GM13977 (cell line): Measurements from ENCODE around the gene RPS16.

Experiments
- DNase-seq: peaks from one replicate; pipeline ENCODE4 v3.0.0; 2012; ENCODE audit warnings: low spot score
- in situ Hi-C: fragments of 300-500 bp; cut with MboI; formaldehyde crosslinking; loops from one replicate; pipeline ENCODE4 v1.12.0; 2022; ENCODE audit warnings: low sequenced_read_pairs, low pct_unique_long_range_greater_than_20kb, mixed read lengths, inconsistent platforms; ENCODE audit not compliant: unreplicated experiment
- TF ChIP-seq, protein P1 (sequence below): IDR thresholded peaks from 2 replicates; pipeline ENCODE4 v1.5.1; 2012; ENCODE audit warnings: mild to moderate bottlenecking, control low read depth; ENCODE audit not compliant: insufficient read depth; ENCODE audit errors: extremely low read depth, missing control alignments

The RPS16 gene

DNA sequence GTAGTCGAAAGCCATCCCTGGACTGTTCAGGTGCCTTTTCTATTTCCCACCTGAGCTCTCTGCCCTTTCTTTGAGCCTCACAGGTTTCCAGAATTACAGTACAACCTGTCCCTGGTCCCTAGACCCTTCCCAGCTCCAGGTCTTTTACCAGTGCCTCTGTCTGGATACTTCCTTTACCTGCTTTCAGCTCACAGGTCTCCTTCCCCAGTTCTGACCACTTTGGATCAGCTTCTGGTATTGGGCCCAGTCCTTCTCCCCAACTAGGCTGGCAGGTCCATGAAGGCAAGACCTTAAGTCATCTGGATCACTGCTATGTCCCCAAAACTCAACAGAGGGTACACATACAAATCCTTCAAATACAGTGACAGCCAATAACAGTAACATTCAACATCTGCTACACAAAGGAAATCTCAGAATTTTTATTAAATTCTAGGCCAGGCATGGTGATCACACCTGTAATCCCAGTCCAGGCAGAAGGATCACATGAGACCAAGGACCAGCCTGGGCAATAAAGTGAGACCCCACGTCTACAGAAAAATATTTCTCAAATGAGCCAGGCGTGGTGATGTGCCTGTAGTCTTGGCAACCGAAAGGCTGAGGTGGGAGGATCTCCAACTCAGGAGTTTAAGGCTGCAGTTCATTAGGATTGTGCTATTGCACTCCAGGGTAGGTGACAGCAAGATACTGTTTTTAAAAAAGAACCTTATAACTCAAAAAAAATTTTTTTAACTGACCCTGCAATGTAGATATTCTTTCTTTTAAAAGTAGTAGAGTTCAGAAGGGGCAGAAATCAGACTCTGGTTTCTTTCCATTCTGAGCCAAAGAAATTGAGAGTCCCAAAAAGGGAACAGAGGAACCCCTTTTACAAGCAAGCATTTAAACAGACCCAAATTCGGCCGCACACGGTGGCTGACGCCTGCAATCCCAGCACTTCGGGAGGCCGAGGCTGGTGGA, 1.3 kb downstream of the RPS16 start:
- in situ Hi-C loops = loop anchor here (10.0 kb wide), 1 partner anchor 100 kb away; the partner anchor contains the start of gene EID2B
- no peak for DNase-seq
- TF ChIP-seq, protein P1, sequence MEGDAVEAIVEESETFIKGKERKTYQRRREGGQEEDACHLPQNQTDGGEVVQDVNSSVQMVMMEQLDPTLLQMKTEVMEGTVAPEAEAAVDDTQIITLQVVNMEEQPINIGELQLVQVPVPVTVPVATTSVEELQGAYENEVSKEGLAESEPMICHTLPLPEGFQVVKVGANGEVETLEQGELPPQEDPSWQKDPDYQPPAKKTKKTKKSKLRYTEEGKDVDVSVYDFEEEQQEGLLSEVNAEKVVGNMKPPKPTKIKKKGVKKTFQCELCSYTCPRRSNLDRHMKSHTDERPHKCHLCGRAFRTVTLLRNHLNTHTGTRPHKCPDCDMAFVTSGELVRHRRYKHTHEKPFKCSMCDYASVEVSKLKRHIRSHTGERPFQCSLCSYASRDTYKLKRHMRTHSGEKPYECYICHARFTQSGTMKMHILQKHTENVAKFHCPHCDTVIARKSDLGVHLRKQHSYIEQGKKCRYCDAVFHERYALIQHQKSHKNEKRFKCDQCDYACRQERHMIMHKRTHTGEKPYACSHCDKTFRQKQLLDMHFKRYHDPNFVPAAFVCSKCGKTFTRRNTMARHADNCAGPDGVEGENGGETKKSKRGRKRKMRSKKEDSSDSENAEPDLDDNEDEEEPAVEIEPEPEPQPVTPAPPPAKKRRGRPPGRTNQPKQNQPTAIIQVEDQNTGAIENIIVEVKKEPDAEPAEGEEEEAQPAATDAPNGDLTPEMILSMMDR = no peak

DNA sequence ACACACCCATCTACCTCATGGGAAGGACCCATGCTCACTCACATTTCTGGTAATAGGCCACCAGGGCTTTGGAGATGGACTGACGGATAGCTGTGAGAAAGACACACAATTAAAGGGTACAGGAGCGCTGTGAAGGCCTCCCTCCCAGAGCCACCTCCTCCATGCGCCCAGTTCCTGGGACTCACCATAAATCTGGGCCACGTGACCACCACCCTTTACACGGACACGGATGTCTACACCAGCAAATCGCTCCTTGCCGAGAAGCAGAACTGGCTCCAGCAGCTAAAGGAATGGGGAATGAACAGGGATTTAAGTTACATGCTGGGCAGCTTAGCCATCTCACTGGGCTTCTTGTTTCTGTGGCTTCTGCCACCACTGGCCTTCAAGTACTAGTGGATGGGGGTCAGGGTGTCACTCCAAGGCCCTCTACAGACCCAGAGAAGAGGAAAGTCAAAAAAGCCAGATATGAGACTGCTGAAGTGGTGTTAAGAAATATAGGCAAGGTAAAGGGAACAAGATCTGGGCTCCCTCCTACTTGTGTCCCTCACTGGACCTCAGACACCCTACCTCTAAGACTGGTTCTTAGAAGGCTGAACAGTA, 2.2 kb downstream of the RPS16 start:
- in situ Hi-C loops = loop anchor here (10.0 kb wide), 1 partner anchor 101 kb away; the partner anchor contains the start of gene EID2B
- TF ChIP-seq, protein P1 = no peak
- DNase-seq = no peak

DNA sequence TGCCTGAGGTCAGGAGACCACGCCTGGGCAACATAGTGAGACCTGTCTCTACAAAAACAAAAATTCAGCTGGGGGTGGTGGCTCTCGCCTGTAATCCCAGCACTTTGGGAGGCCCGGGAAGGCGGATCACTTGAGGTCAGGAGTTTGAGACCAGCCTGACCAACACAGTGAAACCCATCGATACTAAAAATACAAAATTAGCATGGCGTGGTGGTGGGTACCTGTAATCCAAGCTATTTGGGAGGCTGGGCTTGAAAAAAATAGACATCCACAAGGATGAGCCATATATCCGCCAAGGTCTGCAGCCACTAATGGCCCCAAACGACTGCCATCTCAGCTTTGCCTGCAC, 3.1 kb downstream of the RPS16 start:
- TF ChIP-seq, protein P1 = no peak
- no peak for DNase-seq
- in situ Hi-C loops = loop anchor here (10.0 kb wide), 1 partner anchor 102 kb away; the partner anchor contains the start of gene EID2B

DNA sequence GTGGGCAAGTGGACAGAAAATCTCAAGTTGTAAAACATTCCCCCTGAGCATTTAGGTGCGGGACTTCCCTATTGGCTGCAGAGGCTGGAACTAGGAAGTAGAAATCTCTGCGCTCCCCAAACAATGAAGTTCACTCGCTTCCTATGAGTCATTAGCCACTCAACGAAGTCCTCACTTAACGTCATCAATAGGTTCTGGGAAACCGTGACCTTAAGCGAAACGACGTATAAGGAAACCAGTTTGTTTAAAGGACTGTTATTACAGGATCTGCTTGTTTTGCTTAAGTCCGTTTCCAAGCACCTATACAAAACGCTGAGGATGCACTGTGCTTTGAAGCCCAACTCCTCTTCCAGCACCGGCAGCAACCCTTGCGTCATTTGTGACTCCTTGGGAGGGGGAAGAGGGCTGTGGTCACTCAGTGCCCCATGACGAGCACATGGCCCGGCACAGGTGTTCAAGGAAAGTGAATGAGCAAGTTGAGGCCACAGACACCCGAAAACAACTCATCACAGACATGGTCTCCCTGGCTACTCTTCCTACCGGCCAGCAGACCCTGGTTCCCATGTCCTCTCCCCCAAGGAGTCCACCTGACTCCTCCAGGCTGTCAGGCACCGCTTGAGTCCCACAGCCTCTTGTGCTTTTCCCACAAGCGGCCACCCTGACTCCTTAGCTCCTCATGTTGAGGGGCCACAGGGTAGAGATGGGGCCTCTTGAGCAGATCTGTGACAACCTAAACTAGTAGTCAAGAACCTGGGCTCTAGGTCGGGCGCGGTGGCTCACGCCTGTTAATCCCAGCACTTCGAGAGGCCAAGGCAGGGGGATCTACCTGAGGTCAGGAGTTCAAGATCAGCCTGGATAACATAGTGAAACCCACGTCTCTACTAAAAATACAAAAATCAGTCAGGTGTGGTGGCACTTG, 4.8 kb downstream of the RPS16 start:
- TF ChIP-seq, protein P1 = no peak
- in situ Hi-C loops = loop anchor here (10.0 kb wide), 1 partner anchor 104 kb away; the partner anchor contains the start of gene EID2B
- peak; percentile 42 for DNase-seq

DNA sequence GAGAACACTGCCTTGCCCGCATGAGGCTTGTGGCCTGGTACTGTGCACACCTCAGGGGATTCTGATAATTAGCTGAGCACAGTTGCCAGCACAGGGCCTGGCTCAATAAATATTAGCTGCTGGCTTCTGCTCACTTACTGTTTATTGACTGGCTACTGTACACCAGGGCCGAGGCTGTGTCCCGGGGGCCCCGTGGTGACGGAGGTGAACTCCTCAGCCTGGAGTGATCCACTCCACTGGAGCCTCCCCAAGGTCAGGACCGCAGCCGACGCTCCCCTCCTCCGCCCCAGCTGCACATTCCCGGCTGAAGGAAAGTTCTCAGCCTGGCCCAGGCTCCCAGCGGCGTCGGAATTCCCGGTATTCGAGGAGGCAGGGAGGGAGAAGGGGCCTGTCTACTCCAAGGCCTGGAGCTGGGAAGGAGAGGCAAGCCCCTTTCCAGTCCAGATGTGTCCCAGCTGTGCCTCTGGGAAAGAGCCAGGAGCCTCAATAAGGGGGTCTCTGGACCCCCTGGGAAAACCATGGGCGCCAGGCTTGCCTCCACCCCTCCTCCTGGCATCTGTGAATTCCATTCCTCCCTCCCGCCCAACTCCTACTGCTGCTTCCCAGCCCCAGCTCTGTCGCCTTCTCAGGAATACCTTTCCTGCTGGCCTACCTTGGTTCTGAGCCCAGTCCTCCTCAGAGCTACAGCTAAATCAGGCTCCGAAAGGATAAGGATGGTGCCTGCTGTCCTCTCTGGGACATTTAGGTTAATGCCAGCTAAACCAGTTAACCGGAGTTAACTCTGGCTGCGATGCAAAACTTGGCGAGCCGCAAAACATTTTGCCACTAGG, 7.3 kb downstream of the RPS16 start:
- TF ChIP-seq, protein P1 = no peak
- DNase-seq = no peak
- in situ Hi-C loops = no loop called here

DNA sequence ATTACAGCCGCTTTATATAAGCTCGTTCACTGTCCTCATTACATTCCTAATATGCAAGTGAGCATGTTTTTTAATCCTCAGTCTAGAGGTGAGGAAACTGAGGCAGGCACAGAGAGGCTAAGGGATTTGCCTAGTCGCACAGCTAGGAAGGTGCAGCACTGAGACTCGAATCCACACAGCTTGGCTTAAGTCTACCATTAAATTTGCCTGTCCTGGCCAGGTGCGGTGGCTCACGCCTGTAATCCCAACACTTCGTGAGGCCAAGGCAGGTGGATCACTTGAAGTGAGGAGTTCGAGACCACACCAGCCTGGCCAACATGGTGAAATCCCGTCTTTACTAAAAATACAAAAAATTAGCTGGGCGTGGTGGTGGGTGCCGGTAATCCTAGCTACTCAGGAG, 8.0 kb downstream of the RPS16 start:
- TF ChIP-seq, protein P1 = no peak
- DNase-seq = no peak
- in situ Hi-C loops = no loop called here
